Measurements from ENCODE around the gene GPC3.

DNA sequence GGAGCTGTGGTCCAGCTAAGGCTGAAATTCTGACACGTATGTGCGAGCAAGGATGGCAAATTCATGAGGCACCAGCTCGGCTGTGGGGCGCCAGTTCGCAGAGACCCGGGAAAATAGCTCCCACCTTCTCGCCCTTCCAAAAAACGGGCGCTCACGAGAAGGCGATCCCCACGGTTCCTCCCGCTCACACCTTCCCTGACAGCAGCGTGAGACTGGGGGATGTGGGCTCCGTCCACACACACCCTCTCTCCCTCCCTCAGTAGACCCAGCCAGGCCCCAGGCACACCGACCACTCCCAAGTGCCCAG lies 584 bp downstream of the GPC3 start:
- TF ChIP-seq, protein P1, sequence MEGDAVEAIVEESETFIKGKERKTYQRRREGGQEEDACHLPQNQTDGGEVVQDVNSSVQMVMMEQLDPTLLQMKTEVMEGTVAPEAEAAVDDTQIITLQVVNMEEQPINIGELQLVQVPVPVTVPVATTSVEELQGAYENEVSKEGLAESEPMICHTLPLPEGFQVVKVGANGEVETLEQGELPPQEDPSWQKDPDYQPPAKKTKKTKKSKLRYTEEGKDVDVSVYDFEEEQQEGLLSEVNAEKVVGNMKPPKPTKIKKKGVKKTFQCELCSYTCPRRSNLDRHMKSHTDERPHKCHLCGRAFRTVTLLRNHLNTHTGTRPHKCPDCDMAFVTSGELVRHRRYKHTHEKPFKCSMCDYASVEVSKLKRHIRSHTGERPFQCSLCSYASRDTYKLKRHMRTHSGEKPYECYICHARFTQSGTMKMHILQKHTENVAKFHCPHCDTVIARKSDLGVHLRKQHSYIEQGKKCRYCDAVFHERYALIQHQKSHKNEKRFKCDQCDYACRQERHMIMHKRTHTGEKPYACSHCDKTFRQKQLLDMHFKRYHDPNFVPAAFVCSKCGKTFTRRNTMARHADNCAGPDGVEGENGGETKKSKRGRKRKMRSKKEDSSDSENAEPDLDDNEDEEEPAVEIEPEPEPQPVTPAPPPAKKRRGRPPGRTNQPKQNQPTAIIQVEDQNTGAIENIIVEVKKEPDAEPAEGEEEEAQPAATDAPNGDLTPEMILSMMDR (conservative IDR thresholded peaks at IDR 0.05), result no peak
- TF ChIP-seq ZFX (IDR thresholded peaks at IDR 0.05), result no peak

Data from C4-2B (cell line).